ENCODE data around the gene PRDX1.

PRDX1 gene

DNA sequence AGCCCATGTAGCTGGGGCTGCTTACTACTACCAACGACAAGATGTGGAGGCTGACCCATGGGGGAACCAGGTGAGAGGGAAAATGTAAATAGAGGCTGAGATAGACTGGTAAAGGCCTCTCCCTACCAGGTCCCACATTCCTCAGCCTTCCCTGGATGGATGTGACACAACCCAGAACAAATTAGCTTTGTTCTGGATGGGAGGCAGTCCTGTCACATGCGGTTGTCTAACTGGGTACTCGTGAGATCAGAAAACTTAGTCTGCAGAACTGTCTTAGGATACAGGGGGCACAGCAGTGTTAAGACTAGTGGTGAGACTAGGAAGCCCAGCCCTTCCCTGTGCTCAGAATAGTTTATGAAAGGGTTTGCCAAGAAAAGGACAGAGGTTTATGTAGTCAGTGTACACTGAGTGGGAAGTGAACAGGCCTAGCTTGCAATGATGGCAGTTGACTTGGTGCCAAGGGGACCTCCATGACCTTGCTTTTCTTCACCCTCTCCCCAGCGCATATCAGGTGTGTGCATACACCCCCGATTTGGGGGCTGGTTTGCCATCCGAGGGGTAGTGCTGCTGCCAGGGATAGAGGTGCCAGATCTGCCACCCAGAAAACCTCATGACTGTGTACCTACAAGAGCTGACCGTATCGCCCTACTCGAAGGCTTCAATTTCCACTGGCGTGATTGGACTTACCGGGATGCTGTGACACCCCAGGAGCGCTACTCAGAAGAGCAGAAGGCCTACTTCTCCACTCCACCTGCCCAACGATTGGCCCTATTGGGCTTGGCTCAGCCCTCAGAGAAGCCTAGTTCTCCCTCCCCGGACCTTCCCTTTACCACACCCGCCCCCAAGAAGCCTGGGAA lies 13.2 kb downstream of the PRDX1 start:
- TF ChIP-seq, protein P1, sequence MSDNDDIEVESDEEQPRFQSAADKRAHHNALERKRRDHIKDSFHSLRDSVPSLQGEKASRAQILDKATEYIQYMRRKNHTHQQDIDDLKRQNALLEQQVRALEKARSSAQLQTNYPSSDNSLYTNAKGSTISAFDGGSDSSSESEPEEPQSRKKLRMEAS (IDR thresholded peaks at IDR 0.05; ENCODE audit: low read depth, low read length): no peak
- TF ChIP-seq POLR2A (IDR thresholded peaks at IDR 0.05; ENCODE audit: extremely low read depth, insufficient read length): no peak
- TF ChIP-seq, protein P2, sequence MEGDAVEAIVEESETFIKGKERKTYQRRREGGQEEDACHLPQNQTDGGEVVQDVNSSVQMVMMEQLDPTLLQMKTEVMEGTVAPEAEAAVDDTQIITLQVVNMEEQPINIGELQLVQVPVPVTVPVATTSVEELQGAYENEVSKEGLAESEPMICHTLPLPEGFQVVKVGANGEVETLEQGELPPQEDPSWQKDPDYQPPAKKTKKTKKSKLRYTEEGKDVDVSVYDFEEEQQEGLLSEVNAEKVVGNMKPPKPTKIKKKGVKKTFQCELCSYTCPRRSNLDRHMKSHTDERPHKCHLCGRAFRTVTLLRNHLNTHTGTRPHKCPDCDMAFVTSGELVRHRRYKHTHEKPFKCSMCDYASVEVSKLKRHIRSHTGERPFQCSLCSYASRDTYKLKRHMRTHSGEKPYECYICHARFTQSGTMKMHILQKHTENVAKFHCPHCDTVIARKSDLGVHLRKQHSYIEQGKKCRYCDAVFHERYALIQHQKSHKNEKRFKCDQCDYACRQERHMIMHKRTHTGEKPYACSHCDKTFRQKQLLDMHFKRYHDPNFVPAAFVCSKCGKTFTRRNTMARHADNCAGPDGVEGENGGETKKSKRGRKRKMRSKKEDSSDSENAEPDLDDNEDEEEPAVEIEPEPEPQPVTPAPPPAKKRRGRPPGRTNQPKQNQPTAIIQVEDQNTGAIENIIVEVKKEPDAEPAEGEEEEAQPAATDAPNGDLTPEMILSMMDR (IDR thresholded peaks at IDR 0.05; ENCODE audit: low read depth, low read length): peak; percentile 11
- TF ChIP-seq MYC (IDR thresholded peaks at IDR 0.05; ENCODE audit: low read depth, low read length): no peak
- DNase-seq (ENCODE audit: low read depth): peak; percentile 19

DNA sequence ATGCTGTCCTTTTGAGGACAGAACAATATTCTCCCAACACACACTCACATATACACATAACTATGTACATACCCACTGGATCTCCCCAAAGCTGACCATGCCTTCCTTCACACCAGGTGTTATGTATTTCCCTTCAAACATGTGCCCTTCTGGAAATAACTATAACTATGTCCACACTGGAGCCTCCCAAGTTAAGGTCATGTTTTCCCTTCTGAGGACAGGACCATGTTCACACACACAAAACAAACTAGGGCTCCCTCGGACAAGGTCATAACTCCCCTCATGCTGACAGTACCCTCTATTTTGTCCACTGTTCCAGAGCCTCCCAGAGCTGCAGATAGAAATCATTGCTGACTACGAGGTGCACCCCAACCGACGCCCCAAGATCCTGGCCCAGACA lies 13.8 kb downstream of the PRDX1 start:
- no peak overlapping the region for H3K4me3 ChIP-seq (ENCODE audit: low read depth, low read length)
- TF ChIP-seq MYC (IDR thresholded peaks at IDR 0.05; ENCODE audit: low read depth, low read length): no peak
- no peak for TF ChIP-seq POLR2A (IDR thresholded peaks at IDR 0.05; ENCODE audit: extremely low read depth, insufficient read length)
- TF ChIP-seq, protein P2 (IDR thresholded peaks at IDR 0.05; ENCODE audit: low read depth, low read length): no peak
- TF ChIP-seq, protein P1 (IDR thresholded peaks at IDR 0.05; ENCODE audit: low read depth, low read length): no peak
- no peak for DNase-seq (ENCODE audit: low read depth)

More for the DNA sequence above, 13.2 kb downstream of the PRDX1 start:
- H3K4me3 ChIP-seq (ENCODE audit: low read depth, low read length): no peak overlapping the region

DNA sequence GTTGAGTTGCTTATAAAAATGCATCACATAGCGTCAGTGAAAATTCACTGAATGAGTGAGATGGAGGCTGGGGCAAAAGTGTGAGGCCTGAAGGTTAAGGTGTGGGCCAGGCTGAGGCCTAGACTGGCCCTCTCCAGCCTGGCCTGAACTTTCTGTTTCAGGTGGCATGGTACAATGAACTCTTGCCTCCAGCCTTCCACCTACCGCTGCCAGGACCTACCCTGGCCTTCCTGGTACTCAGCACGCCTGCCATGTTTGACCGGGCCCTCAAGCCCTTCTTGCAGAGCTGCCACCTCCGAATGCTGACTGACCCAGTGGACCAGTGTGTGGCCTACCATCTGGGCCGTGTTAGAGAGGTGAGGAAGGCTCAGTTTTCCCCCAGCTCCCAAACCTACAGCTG lies 14.5 kb downstream of the PRDX1 start:
- TF ChIP-seq POLR2A (IDR thresholded peaks at IDR 0.05; ENCODE audit: extremely low read depth, insufficient read length): no peak
- DNase-seq (ENCODE audit: low read depth): no peak
- H3K4me3 ChIP-seq (ENCODE audit: low read depth, low read length): no peak overlapping the region

DNA sequence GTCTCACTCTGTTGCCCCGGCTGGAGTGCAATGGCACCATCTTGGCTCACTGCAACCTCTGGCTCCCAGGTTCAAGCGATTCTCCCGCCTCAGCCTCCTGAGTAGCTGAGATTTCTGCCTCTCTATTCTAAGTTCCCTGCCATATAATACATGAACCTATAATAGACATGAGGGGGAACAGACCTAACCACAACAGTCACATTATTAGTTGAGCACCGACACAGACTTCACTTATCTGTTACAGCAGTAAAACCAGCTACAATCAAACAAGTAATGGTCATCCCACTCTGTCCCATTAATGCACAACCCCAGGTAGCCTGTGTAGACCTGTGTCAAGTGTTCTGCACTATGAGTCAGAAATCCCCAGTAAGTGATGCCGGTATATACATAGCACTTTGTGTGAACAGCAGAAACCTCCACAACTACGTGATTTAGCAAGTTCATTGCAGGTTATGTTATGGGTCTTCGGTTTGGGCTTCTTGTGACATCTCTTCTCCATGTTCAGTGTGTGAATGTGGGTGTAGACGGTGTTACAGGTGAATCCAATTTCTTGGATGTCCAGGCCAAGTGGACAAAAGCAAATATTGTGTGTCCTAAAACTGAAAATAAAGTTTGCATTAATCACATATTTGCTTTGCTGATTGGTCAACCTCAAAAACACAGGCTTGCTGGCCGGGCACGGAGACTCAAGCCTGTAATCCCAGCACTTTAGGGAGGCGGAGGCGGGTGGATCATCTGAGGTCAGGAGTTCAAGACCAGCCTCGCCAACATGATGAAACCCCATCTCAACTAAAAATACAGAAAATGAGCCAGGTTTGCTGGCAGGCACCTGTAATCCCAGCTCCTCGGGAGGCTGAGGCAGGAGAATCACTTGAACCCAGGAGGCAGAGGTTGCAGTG lies 18.0 kb downstream of the PRDX1 start:
- TF ChIP-seq MYC (IDR thresholded peaks at IDR 0.05; ENCODE audit: low read depth, low read length) (no peak), POLR2A (IDR thresholded peaks at IDR 0.05; ENCODE audit: extremely low read depth, insufficient read length) (no peak)
- TF ChIP-seq, protein P2 (IDR thresholded peaks at IDR 0.05; ENCODE audit: low read depth, low read length): no peak
- TF ChIP-seq, protein P1 (IDR thresholded peaks at IDR 0.05; ENCODE audit: low read depth, low read length): no peak
- H3K4me3 ChIP-seq (ENCODE audit: low read depth, low read length): no peak overlapping the region

DNA sequence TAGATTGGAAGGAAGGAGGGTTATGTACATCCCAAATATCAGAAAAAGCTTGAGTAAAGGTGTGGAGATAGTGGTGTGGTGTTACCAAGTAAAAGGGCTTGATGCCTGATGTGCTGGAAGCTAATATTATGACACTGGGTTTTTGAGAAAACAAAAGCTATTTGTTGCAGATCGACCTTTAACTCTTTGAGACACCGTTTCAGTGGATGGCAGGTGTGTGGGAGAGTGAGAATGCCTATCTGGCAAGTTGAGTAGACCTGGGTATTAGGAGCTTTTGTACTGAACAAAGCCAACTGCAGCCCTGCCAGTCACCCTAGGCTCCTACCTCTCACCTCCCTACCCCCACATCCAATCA lies 20.2 kb downstream of the PRDX1 start:
- no peak for DNase-seq (ENCODE audit: low read depth)
- peak overlapping the region; percentile 95 for H3K4me3 ChIP-seq (ENCODE audit: low read depth, low read length)
- TF ChIP-seq POLR2A (IDR thresholded peaks at IDR 0.05; ENCODE audit: extremely low read depth, insufficient read length): no peak
- TF ChIP-seq MYC (IDR thresholded peaks at IDR 0.05; ENCODE audit: low read depth, low read length): no peak
- TF ChIP-seq, protein P1 (IDR thresholded peaks at IDR 0.05; ENCODE audit: low read depth, low read length): no peak
- TF ChIP-seq, protein P2 (IDR thresholded peaks at IDR 0.05; ENCODE audit: low read depth, low read length): no peak

More for the DNA sequence above, 18.0 kb downstream of the PRDX1 start:
- DNase-seq (ENCODE audit: low read depth): no peak

DNA sequence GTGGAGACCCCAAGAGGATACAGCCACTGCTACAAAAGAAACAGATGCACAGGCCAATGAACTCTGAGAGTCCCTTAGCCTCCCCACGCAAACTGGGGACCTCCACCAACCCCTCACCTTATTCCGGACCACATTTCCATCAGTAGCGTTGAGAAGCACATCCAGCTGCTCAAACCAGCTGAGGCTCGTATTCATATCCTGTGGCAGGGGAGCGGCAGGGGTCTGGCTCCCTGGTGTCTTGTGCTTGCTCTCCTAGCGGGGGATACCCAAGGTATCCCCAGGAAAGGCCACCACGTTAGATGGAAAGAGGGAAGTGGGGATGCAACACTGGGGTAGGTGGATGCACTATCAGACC lies 22.3 kb downstream of the PRDX1 start:
- TF ChIP-seq POLR2A (IDR thresholded peaks at IDR 0.05; ENCODE audit: extremely low read depth, insufficient read length) (no peak), MYC (IDR thresholded peaks at IDR 0.05; ENCODE audit: low read depth, low read length) (no peak)
- TF ChIP-seq, protein P1 (IDR thresholded peaks at IDR 0.05; ENCODE audit: low read depth, low read length): no peak
- TF ChIP-seq, protein P2 (IDR thresholded peaks at IDR 0.05; ENCODE audit: low read depth, low read length): no peak
- DNase-seq (ENCODE audit: low read depth): no peak
- peak overlapping the region; percentile 95 for H3K4me3 ChIP-seq (ENCODE audit: low read depth, low read length)
